NCI-H2107 treated with DMSO at 0.1 percent for 48 hours (cell line): Measurements from ENCODE around the gene CNST.
"Not testable (repeated sequence)": the region's sequence is repeated elsewhere in the genome, so short reads cannot be mapped to it uniquely, and the experiment has no call there.

Experiments
- DNase-seq: peaks from one replicate; lab custom pipeline; 2025; ENCODE audit not compliant: unreplicated experiment; lab: John Stamatoyannopoulos, UW

The CNST gene

GRCh38 chr1:246669659-246670058, 103.4 kb downstream of the CNST start:
- no peak for DNase-seq

- DNase-seq, result no peak
Measured at GRCh38 chr1:246674049-246674448, 107.8 kb downstream of the CNST start.

- DNase-seq, result no peak
Measured at GRCh38 chr1:246677842-246678241, 111.6 kb downstream of the CNST start.

GRCh38 chr1:246678816-246679793, 112.8 kb downstream of the CNST start:
- no peak for DNase-seq

GRCh38 chr1:246679794-246680177, 113.5 kb downstream of the CNST start:
- no peak for DNase-seq

GRCh38 chr1:246680190-246680589, 113.9 kb downstream of the CNST start:
- DNase-seq, result no peak

GRCh38 chr1:246680696-246681130, 114.5 kb downstream of the CNST start:
- no peak for DNase-seq

- peak; percentile 62 for DNase-seq
Measured at GRCh38 chr1:246681900-246682895, 115.9 kb downstream of the CNST start.

GRCh38 chr1:246683521-246683920, 117.3 kb downstream of the CNST start:
- DNase-seq, result no peak

- DNase-seq, result no peak
Measured at GRCh38 chr1:246687002-246687401, 120.7 kb downstream of the CNST start.

GRCh38 chr1:246689409-246690008, 123.3 kb downstream of the CNST start:
- DNase-seq, result peak; percentile 86

- no peak for DNase-seq
Measured at GRCh38 chr1:246690100-246690499, 123.8 kb downstream of the CNST start.

- DNase-seq, result no peak
Measured at GRCh38 chr1:246691622-246692495, 125.6 kb downstream of the CNST start.

- not testable (repeated sequence) for DNase-seq
Measured at GRCh38 chr1:246694213-246694895, 128.1 kb downstream of the CNST start.

- DNase-seq, result no peak
Measured at GRCh38 chr1:246695136-246695535, 128.9 kb downstream of the CNST start.

- no peak for DNase-seq
Measured at GRCh38 chr1:246695666-246696065, 129.4 kb downstream of the CNST start.

- no peak for DNase-seq
Measured at GRCh38 chr1:246698466-246699094, 132.3 kb downstream of the CNST start.

- peak; percentile 95 for DNase-seq
Measured at GRCh38 chr1:246699095-246699735, 133.0 kb downstream of the CNST start.
